ENCODE measurements around the gene KCTD1. TPM values are rescaled to one million over a fixed set of nuclear protein-coding genes. Genes with fewer than 3 reads are reported as not detected.

Gene KCTD1
- polyA plus RNA-seq, 3 donors = 0.40 TPM; not detected in 2

DNA sequence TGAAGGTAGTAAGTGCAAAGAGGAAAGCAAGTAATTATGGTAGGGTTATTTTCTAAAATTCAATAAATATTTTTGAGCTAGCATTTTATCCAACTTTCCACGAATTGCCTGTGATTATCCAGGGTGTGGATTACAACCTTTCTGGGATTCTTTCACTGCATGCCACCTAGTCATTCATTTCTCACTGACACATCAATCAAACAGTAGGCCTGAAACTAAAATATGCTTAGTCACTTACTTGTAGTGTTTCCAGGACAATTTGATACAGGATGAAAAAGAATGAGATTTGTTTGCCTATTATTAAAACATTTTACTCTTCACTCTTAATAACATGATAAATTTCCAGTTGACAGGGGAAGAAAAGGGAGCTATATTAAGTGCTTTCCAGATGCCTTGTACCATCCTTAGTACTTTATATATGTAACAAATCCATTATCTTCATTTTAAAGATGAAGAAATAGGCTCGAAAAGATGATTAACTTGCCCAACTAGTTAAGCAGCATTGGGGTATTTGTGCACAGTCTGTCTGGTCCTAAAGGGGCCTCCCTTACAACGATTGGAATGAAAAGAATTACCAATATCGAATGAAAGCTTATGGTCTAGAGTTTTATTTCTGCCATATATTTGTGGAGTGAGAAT is 70.4 kb downstream of the KCTD1 start:
- H3K36me3 Mint-ChIP-seq = no peaks in the 10 kb centered on the region

DNA sequence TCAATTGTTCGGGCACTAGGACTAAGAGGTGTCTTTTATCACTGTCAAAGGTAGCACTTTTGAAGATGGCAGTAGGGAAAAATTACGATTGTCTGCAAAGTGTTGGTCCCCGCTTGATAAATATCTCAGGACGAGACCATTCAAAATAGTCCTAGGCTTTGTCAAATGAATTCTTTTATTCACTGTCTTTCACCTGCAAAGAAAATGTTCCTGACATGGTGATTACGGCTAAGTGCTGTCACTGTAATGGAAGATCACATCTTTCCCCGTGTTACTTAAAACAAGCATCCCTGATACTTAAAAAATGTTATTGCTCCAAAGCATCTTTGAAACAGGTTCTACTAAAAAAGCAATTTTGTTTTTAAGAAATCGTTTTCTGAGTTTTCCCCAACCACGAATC is 71.7 kb downstream of the KCTD1 start:
- no peak for TF ChIP-seq CTCF (IDR thresholded peaks at IDR 0.05)
- Histone ChIP-seq H3K36me3 (replicated peaks in 1 of 2; ENCODE audit: control insufficient read depth in 1 of 2, insufficient read depth in 2 of 2, low read length in 2 of 2) (no peaks in the 10 kb centered on the region), H2AFZ (ENCODE audit: insufficient read depth, low read depth, low read length, poor library complexity, severe bottlenecking) (no peak overlapping the region), H3K27ac (ENCODE audit: low read depth in 1 of 2, low read length in 2 of 2) (no peak overlapping the region), H3K9me3 (replicated peaks in 1 of 2; ENCODE audit: control insufficient read depth in 1 of 2, insufficient read depth in 1 of 2, low read length in 2 of 2) (no peaks in the 10 kb centered on the region), H3K27me3 (ENCODE audit: control insufficient read depth in 2 of 2, insufficient read depth in 2 of 2, low read length in 2 of 2) (no peaks in the 10 kb centered on the region), H3K9ac (ENCODE audit: insufficient read depth, low read length, poor library complexity, severe bottlenecking) (no peak overlapping the region), H3K4me1 (ENCODE audit: control insufficient read depth in 1 of 2, insufficient read depth in 2 of 2, low read length in 2 of 2) (no peaks in the 10 kb centered on the region), H4K20me1 (ENCODE audit: insufficient read depth, low read length) (no peaks in the 10 kb centered on the region), H3K4me2 (replicated peaks; ENCODE audit: extremely low read depth, low read length, poor library complexity, severe bottlenecking) (no peak overlapping the region), H3K4me3 (replicated peaks in 1 of 3; ENCODE audit: low read depth in 2 of 3, low read length in 3 of 3) (no peak overlapping the region), H3K79me2 (ENCODE audit: insufficient read depth, low read length) (no peaks in the 10 kb centered on the region)
- H3K4me3 Mint-ChIP-seq = no peak overlapping the region
- H3K27ac Mint-ChIP-seq = no peak overlapping the region
- no peaks in the 10 kb centered on the region for H3K4me1 Mint-ChIP-seq
- no peaks in the 10 kb centered on the region for H3K36me3 Mint-ChIP-seq
- intact Hi-C loops (cut with micrococcal nuclease) = no loop called here
- peaks cover 0 to 2% (median 0%) of the 10 kb centered on the region in 7 donors for H3K9me3 Mint-ChIP-seq
- no peak for DNase-seq
- 97% methylated on average over 6 of the region's 8 CpGs for WGBS (ENCODE audit: insufficient coverage)
- peaks cover 0 to 1% (median 0%) of the 10 kb centered on the region in 3 donors for H3K27me3 Mint-ChIP-seq (ENCODE audit: low read depth in 3 of 3)

More for the DNA sequence above, 70.4 kb downstream of the KCTD1 start:
- Histone ChIP-seq H3K4me3 (replicated peaks in 1 of 3; ENCODE audit: low read depth in 2 of 3, low read length in 3 of 3) (no peak overlapping the region), H2AFZ (ENCODE audit: insufficient read depth, low read depth, low read length, poor library complexity, severe bottlenecking) (no peak overlapping the region), H3K79me2 (ENCODE audit: insufficient read depth, low read length) (no peaks in the 10 kb centered on the region), H3K36me3 (replicated peaks in 1 of 2; ENCODE audit: control insufficient read depth in 1 of 2, insufficient read depth in 2 of 2, low read length in 2 of 2) (no peaks in the 10 kb centered on the region), H3K27ac (ENCODE audit: low read depth in 1 of 2, low read length in 2 of 2) (no peak overlapping the region), H3K27me3 (ENCODE audit: control insufficient read depth in 2 of 2, insufficient read depth in 2 of 2, low read length in 2 of 2) (no peaks in the 10 kb centered on the region), H3K9ac (ENCODE audit: insufficient read depth, low read length, poor library complexity, severe bottlenecking) (no peak overlapping the region), H3K4me2 (replicated peaks; ENCODE audit: extremely low read depth, low read length, poor library complexity, severe bottlenecking) (no peak overlapping the region), H3K9me3 (replicated peaks in 1 of 2; ENCODE audit: control insufficient read depth in 1 of 2, insufficient read depth in 1 of 2, low read length in 2 of 2) (no peaks in the 10 kb centered on the region), H3K4me1 (ENCODE audit: control insufficient read depth in 1 of 2, insufficient read depth in 2 of 2, low read length in 2 of 2) (no peaks in the 10 kb centered on the region), H4K20me1 (ENCODE audit: insufficient read depth, low read length) (no peaks in the 10 kb centered on the region)
- Mint-ChIP-seq H3K27ac (no peak overlapping the region), H3K4me1 (no peaks in the 10 kb centered on the region), H3K9me3 (peaks cover 0 to 2% (median 0%) of the 10 kb centered on the region in 7 donors), H3K4me3 (no peak overlapping the region), H3K27me3 (ENCODE audit: low read depth in 3 of 3) (peaks cover 0 to 2% (median 1%) of the 10 kb centered on the region in 3 donors)
- DNase-seq = no peak
- intact Hi-C loops (cut with micrococcal nuclease) = no loop called here
- WGBS (ENCODE audit: insufficient coverage) = no CpG with 5 or more reads among the region's 4 CpGs
- TF ChIP-seq CTCF (IDR thresholded peaks at IDR 0.05) = no peak

All from CD14-positive monocyte (primary cell).